Upper lobe of left lung (tissue), 6 donors: ENCODE results near the gene SMG5. TPM values are rescaled to one million over a fixed set of nuclear protein-coding genes. Genes with fewer than 3 reads are reported as not detected.

Experiments used
- ATAC-seq, 2 donors: fragments of 200-7000 bp; cut with Tn5 transposase; one replicate each; pipeline ENCODE4 v1.9.1; 2022; ENCODE audit warnings: mild to moderate bottlenecking in 2 of 2, moderate library complexity in 2 of 2; ENCODE audit not compliant: low FRiP score in 2 of 2
- DNase-seq, 2 donors: peaks; one replicate each; pipeline ENCODE4 v3.0.0-alpha.2; 2019 to 2020
- H3K27ac ChIP-seq, 4 donors: fragments of 200-600 bp; sonication (generic); one replicate each; pipeline ENCODE4 v1.5.1; 2016 to 2019
- H3K27me3 ChIP-seq, 4 donors: fragments of 200-600 bp; sonication (generic); one replicate each; pipeline ENCODE4 v1.5.1; 2017 to 2019
- H3K36me3 ChIP-seq, 4 donors: fragments of 200-600 bp; sonication (generic); one replicate each; pipeline ENCODE4 v1.5.1; 2016 to 2019
- H3K4me1 ChIP-seq, 4 donors: fragments of 200-600 bp; sonication (generic); one replicate each; pipeline ENCODE4 v1.5.1; 2018 to 2019
- H3K4me3 ChIP-seq, 4 donors: fragments of 200-600 bp; sonication (generic); one replicate each; pipeline ENCODE4 v1.5.1; 2017 to 2019; ENCODE audit warnings: mild to moderate bottlenecking in 2 of 4, moderate library complexity in 1 of 4
- H3K9me3 ChIP-seq, 4 donors: fragments of 200-600 bp; sonication (generic); one replicate each; pipeline ENCODE4 v1.5.1; 2018 to 2019
- EP300 ChIP-seq, 4 donors: sonication (generic); formaldehyde crosslinking; IDR thresholded peaks; one replicate each; pipeline ENCODE4 v1.5.1; 2017; ENCODE audit warnings: antibody characterized with exemption in 4 of 4, control low read depth in 2 of 4
- POLR2A ChIP-seq, 4 donors: fragments of 450-650 bp; IDR thresholded peaks; one replicate each; pipeline ENCODE4 v1.5.1; 2016 to 2017; ENCODE audit warnings: antibody characterized with exemption in 4 of 4, mild to moderate bottlenecking in 2 of 4
- POLR2AphosphoS5 ChIP-seq, 2 donors: sonication (generic); formaldehyde crosslinking; IDR thresholded peaks; one replicate each; pipeline ENCODE4 v1.5.1; 2017; ENCODE audit warnings: antibody characterized with exemption in 2 of 2
- WGBS, 2 donors: methylation state at CpG; one replicate each; pipeline ENCODE4 v1.1.5; 2017 to 2018; 5-methylcytosine and 5-hydroxymethylcytosine counted together
- total RNA-seq, 6 donors: library from RNA; depleted of rRNA in 4 of 6; stranded (reverse); fragments of >200 nt in 4 of 6; gene quantifications; one replicate each; pipeline versions ENCODE4 v1.1.0 to v1.2.1, GENCODE V29; 2016 to 2021
- TF ChIP-seq, protein P1 (sequence below), 6 experiments: fragments of 450-650 bp in 4 of 6; fragments of 200-600 bp in 2 of 6; sonication (generic) in 2 of 6; IDR thresholded peaks; one replicate each; pipeline ENCODE4 v1.5.1; 2016 to 2019; ENCODE audit warnings: antibody characterized with exemption in 6 of 6
- donor health status: DM: no; HTN: no; CAD: no; lungs with moderate emphysema.
- donor health status: DM: no; HTN: yes; CAD: no; lungs with severe emphysema.

Gene SMG5
- total RNA-seq, 6 donors from 2014 or later: 52.3 to 136 (median 69.1) TPM

DNA sequence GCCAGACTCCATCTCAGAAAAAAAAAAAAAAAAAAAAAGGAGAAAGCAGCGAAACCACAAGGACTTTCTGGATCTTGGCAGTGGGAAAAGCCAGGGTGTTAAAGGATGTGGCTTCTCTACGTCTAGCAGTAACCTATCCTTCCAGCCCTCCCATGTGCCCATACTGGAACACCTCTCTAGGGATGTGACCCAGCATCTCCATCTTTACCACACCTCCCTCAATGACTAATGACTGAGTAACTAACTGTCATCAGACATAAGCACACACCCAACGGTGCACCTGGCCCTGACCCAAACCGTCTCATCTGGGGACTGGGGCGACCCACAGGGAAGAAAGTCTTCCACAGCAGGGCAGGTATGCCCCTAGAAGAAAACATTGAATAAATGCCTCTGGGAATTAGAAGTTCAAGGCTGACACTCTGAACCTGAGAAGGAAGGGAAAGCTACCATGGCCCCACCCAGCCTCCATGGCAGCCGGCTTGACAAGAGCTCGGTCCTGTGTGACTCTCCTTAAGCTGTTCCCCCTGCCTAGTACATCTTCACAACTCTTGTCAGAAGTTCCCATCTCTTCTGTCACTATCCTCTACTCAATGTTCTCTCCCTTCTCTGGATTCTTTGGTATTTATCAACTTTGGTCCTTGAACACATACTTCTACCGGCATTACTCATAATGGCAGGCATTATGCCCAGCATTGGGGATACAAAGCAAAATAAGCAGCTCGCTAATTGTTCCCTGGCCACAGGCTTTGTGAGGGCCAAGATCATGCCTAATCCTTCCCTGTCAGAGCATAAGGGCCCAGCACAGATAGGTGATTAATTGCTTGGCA lies 20.0 kb downstream of the SMG5 start:
- DNase-seq (no peak), ATAC-seq (peak in 1 of 2 donors; percentile 45)
- H3K4me3 ChIP-seq: no peak overlapping the region
- H3K27me3 ChIP-seq: no peaks in the 10 kb centered on the region
- no peaks in the 10 kb centered on the region for H3K4me1 ChIP-seq
- no peak overlapping the region for H3K27ac ChIP-seq
- H3K36me3 ChIP-seq: peaks cover 66 to 98% (median 95%) of the 10 kb centered on the region in 4 donors
- TF ChIP-seq, protein P1, sequence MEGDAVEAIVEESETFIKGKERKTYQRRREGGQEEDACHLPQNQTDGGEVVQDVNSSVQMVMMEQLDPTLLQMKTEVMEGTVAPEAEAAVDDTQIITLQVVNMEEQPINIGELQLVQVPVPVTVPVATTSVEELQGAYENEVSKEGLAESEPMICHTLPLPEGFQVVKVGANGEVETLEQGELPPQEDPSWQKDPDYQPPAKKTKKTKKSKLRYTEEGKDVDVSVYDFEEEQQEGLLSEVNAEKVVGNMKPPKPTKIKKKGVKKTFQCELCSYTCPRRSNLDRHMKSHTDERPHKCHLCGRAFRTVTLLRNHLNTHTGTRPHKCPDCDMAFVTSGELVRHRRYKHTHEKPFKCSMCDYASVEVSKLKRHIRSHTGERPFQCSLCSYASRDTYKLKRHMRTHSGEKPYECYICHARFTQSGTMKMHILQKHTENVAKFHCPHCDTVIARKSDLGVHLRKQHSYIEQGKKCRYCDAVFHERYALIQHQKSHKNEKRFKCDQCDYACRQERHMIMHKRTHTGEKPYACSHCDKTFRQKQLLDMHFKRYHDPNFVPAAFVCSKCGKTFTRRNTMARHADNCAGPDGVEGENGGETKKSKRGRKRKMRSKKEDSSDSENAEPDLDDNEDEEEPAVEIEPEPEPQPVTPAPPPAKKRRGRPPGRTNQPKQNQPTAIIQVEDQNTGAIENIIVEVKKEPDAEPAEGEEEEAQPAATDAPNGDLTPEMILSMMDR (IDR thresholded peaks at IDR 0.05): no peak
- TF ChIP-seq POLR2AphosphoS5 (IDR thresholded peaks at IDR 0.05) (no peak), EP300 (IDR thresholded peaks at IDR 0.05) (no peak), POLR2A (IDR thresholded peaks at IDR 0.05) (no peak)
- WGBS, 2 donors: 86 to 89% methylated on average over 9 of the region's 9 CpGs
- H3K9me3 ChIP-seq: no peaks in the 10 kb centered on the region

DNA sequence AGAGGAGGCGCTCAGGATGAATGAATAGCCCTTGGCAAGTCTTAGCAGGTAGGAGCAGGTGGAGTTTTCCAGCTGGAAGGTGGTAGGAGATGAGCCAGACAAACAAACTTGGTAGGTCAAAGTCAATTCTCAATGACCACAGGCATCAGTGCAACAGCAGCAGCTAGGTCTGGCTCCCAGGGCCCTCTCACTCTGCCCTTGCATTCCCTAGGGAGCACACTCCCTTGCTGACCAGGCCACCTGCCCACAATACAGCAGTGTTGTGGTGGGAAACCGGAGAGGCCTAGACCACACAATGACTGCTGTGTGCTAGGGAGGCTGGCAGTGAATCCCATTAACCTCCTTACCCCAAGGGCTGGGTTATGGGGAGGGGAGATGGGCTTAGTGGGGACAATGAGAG lies 21.7 kb downstream of the SMG5 start:
- TF ChIP-seq POLR2AphosphoS5 (IDR thresholded peaks at IDR 0.05): no peak
- no peak for TF ChIP-seq POLR2A (IDR thresholded peaks at IDR 0.05)
- no peak for DNase-seq
- Histone ChIP-seq H3K4me3 (no peak overlapping the region), H3K4me1 (no peaks in the 10 kb centered on the region), H3K9me3 (no peaks in the 10 kb centered on the region), H3K27me3 (no peaks in the 10 kb centered on the region), H3K36me3 (peaks cover 64 to 97% (median 89%) of the 10 kb centered on the region in 4 donors), H3K27ac (no peak overlapping the region)
- WGBS, 2 donors: 91 to 97% methylated on average over 2 of the region's 2 CpGs
- ATAC-seq: no peak

DNA sequence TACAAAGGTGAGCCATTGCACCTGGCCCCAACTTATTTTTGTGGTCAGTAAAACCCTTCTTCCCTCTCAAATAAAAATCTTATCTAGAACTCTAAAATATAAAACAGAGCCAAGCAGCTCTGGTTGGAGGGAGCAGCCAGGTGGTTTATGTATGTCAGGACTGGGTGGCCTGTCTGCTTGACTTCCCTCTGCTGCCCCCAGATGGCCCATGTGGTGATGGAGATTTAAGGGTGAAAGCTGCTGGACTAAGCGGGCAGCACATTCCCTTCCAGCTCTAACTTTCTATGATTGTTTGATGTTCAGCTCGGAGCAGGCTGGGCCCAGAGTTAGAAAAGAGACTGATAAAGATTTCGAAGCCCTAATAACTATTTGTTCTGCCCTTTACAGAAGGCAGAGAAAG lies 22.8 kb downstream of the SMG5 start:
- no peak overlapping the region for H3K27ac ChIP-seq
- H3K4me1 ChIP-seq: no peaks in the 10 kb centered on the region
- H3K9me3 ChIP-seq: no peaks in the 10 kb centered on the region
- WGBS, 2 donors: 91 to 95% methylated on average over 3 of the region's 3 CpGs
- TF ChIP-seq POLR2A (IDR thresholded peaks at IDR 0.05) (no peak), EP300 (IDR thresholded peaks at IDR 0.05) (no peak), POLR2AphosphoS5 (IDR thresholded peaks at IDR 0.05) (no peak)
- TF ChIP-seq, protein P1 (IDR thresholded peaks at IDR 0.05): no peak
- no peak overlapping the region for H3K4me3 ChIP-seq
- peaks cover 63 to 97% (median 89%) of the 10 kb centered on the region in 4 donors for H3K36me3 ChIP-seq
- DNase-seq: no peak
- H3K27me3 ChIP-seq: no peaks in the 10 kb centered on the region
- ATAC-seq: no peak

DNA sequence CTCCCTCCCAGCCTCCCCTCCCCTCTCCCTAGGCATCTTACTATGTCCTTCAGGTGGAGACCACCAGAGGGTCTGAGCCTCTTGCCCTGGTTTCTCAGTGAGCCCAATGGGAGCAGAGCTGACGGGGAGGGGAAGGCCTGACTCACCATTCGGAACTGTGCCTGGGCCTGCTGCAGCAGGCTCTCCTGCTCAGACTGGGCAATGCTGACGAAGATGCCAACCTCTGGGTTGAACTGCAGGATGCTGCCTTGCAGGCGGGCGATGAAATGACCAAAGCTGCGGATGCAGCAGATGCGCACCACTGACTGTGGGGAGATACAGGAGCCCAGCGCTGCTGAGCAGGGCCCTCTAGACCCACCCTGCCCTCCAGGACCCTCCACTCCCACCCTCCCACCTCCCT lies 23.8 kb downstream of the SMG5 start:
- H3K36me3 ChIP-seq: peaks cover 59 to 97% (median 87%) of the 10 kb centered on the region in 4 donors
- TF ChIP-seq POLR2AphosphoS5 (IDR thresholded peaks at IDR 0.05): no peak
- TF ChIP-seq, protein P1 (IDR thresholded peaks at IDR 0.05): no peak
- TF ChIP-seq EP300 (IDR thresholded peaks at IDR 0.05): no peak
- TF ChIP-seq POLR2A (IDR thresholded peaks at IDR 0.05): no peak
- WGBS, 2 donors: 94 to 98% methylated on average over 7 to 8 of the region's 8 CpGs
- DNase-seq (no peak), ATAC-seq (no peak)
- no peak overlapping the region for H3K27ac ChIP-seq
- H3K9me3 ChIP-seq: no peaks in the 10 kb centered on the region
- H3K27me3 ChIP-seq: no peaks in the 10 kb centered on the region
- no peak overlapping the region for H3K4me3 ChIP-seq
- H3K4me1 ChIP-seq: no peaks in the 10 kb centered on the region

DNA sequence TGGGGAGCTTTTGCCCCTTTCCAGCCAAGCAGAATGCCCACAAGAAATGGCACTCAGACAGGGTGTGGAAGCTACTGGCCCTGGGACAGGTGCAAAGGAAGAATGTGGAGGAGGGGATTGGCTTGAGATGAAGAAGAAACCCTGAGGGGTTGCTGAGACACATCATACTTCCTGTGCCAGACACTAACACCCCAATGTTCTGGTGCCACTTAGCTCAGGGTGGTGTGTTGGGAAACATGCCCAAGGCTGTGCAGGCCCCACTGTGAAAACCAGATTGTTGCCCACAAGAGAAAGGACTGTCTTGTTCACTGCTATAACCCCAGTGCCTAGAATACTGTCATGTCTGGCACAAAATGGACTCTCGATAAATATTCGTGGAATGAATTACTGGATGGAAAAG lies 24.9 kb downstream of the SMG5 start:
- H3K9me3 ChIP-seq: no peaks in the 10 kb centered on the region
- 75 to 83% methylated on average over 2 of the region's 2 CpGs for whole genome bisulfite sequencing, 2 donors
- DNase-seq (no peak), ATAC-seq (no peak)
- no peak overlapping the region for H3K4me3 ChIP-seq
- H3K27me3 ChIP-seq: no peaks in the 10 kb centered on the region
- H3K27ac ChIP-seq: no peak overlapping the region
- H3K4me1 ChIP-seq: no peaks in the 10 kb centered on the region
- peaks cover 51 to 97% (median 87%) of the 10 kb centered on the region in 4 donors for H3K36me3 ChIP-seq
- TF ChIP-seq POLR2AphosphoS5 (IDR thresholded peaks at IDR 0.05) (no peak), POLR2A (IDR thresholded peaks at IDR 0.05) (no peak), EP300 (IDR thresholded peaks at IDR 0.05) (no peak)
- TF ChIP-seq, protein P1 (IDR thresholded peaks at IDR 0.05): no peak
